Activated CD4-positive, CD25-positive, alpha-beta regulatory T cell treated with anti-CD3 and anti-CD28 coated beads, Interleukin-2, amount 50 U/mL, for 16 hours (primary cell): ENCODE measurements around the gene FCN2.

Experiments used
- DNase-seq: peaks from one replicate; pipeline ENCODE4 v3.0.0-alpha.2; 2020; ENCODE audit warnings: low read depth, low spot score

The FCN2 gene

GRCh38 chr9:134880484-134881312, at the start of gene FCN2:
TSS of gene FCN2 (plus strand) at chr9:134880810. CDS start at chr9:134880822, 12 bp downstream.
- no peak for DNase-seq

- DNase-seq: no peak
Observed at GRCh38 chr9:134830926-134831720, 49.5 kb upstream of the FCN2 start.

- no peak for DNase-seq
Observed at GRCh38 chr9:134832471-134832870, 48.1 kb upstream of the FCN2 start.

GRCh38 chr9:134833294-134833880, 47.2 kb upstream of the FCN2 start:
- DNase-seq: no peak

- DNase-seq: no peak
Observed at GRCh38 chr9:134834217-134834956, 46.2 kb upstream of the FCN2 start.

- no peak for DNase-seq
Observed at GRCh38 chr9:134834957-134835419, 45.6 kb upstream of the FCN2 start.

DNA sequence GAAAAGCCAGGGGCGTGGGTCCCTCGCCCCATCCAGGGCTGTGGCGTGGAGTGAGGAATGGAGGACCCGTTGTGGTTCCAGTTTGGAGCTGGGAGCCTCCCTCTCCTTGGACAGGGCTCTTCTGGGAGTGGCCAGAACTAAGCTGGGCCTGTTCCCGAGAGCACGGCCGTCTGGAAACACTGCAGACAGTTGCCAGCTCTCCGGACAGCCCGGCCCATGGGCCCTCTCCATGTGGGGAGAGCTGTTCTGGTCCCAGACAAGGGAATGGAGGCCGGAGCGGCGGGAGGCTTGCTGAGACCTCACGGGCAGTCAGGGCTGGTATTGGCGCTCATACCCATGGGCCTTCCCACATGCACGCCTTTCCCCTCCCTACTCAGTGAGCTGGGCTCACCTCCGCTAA, 45.2 kb upstream of the FCN2 start:
- no peak for DNase-seq

- DNase-seq: no peak
Observed at GRCh38 chr9:134835987-134836386, 44.6 kb upstream of the FCN2 start.

DNA sequence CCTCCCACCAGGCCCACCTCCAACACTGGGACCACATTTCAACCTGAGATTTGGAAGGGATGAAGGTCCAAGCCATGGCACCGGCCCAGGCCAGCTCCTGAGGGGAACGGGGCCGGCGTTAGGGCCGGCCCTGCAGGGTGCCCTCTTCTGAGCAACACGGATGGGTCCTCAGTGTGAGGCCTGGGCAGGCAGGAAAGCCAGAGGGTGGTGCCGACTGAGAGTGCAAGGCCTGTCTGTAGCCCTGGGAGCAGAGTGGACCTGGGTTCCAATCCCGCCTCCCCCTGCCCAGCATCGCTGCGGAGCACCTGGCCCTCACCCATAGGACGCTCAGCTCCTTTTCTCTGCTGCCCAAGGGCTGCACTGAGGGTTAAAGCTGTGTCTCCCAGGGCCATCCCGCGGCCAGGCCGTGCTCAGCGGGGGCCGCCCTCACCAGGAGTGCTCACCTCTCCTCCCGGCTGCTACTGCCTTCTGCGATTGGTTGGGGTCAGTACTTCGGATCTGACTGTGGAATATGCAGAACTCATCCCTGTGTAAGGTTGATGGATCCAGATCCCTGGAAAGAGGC, 44.1 kb upstream of the FCN2 start:
- DNase-seq: no peak

GRCh38 chr9:134837529-134837928, 43.1 kb upstream of the FCN2 start:
- DNase-seq: no peak

GRCh38 chr9:134838651-134839454, 41.8 kb upstream of the FCN2 start:
- no peak for DNase-seq

DNA sequence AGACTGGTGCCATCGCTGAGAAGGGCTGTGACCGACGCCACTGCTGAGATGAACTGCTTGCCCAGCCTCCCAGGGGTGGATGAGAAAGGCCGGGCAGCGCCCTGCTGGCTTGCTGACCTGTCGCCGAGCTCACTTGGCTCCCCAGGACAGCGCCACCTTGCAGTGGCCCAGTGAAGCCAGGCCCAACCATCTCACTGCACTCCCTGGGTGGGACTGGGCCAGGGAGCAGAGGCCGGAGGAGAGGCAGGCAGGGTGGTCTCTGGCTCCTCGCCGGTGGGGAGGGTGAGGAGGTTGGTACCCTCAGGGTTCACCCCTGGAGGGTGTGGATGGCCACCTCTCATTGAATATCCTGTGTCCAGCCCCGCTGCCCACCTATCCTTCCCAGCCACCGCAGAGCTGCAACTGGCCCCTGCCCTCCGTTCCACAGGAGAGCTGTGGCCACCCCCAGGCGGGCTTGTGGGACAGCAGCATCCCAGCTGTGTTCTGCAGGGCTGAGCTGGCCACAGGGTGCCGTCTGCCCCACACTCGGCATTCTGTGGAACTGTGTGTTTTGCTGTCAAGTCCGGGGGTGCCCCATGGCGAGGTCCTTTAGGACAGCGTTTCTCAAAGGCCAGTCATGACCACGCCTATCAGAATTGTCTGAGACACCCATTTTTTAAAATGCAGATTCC, 41.0 kb upstream of the FCN2 start:
- DNase-seq: no peak

DNA sequence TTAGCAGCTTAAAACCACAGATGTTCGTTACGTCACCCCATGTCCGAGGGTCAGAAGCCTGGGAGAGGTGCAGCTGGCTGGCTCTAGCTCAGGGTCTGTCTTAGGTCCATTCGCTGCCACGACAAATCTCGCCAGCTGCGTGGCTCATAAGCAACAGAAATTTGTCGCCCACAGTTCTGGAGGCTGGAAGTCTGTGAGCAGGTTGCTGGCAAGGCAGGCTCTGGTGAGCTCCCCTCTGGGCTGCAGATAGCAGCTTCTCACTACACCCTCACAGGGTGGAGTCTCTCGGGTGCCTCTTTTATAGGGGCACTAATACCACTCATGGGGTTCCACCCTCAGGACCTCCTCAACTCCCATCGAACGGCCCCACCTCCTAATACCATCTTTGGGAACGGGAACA, 40.1 kb upstream of the FCN2 start:
- no peak for DNase-seq

- no peak for DNase-seq
Observed at GRCh38 chr9:134841180-134841904, 39.3 kb upstream of the FCN2 start.

DNA sequence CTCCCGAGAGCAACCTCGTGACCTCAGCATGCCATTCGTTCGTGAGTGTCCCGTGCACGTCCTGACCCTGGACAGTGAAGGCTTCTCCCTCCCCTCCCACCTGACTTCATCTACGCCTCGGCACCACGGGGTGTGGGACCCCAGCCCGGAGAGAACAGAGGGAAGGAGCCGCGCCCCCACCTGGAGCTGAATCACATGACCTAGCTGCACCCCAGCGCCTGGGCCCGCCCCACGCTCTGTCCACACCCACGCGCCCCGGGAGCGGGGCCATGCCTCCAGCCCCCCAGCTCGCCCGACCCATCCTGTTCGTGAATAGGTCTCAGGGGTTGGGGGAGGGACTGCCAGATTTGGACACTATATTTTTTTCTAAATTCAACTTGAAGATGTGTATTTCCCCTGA, 38.3 kb upstream of the FCN2 start:
- no peak for DNase-seq

GRCh38 chr9:134843740-134844139, 36.9 kb upstream of the FCN2 start:
- DNase-seq: no peak

DNA sequence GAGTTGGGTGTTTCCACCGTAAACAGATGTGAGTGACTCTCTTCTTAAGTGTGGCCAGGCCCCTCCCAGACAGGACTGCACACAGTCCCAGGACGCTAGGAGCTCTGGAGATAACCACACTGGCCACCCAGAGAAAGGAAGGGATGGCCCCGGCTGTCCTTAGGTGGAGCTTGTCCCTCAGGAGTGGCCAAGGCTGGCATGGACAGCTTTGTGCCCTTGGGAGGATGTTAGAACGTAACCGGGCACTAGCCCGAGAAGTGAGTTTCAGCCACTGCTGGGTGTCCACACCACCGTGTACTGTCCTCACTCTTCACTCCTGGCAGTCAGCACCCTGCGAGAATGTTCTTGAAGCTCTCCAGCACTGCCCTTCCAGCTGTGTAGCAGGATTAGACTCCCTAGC, 35.8 kb upstream of the FCN2 start:
- DNase-seq: no peak

DNA sequence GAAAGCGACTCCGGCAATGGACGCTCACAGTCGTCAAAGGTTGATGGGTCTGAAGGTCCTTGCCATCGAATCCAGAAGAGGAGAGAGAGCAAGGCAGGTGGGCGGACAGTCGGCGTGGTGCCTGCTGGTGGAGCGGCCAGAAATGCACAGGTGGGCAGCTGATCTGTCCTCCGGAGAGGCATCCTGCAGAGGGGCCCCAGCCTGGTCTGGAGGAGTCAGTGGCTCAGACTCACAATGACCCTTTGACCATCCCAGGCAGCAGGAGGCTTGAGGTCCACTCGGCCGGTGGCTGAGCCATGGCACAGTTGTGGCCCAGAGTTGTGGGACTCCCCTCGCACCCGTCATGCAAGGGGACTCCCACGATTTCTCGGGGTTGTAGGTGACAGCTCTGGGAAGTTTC, 34.4 kb upstream of the FCN2 start:
- DNase-seq: no peak

- no peak for DNase-seq
Observed at GRCh38 chr9:134846699-134847098, 33.9 kb upstream of the FCN2 start.
